Mucosa of descending colon (tissue), 3 donors: ENCODE data around the gene POMGNT2. TPM values are rescaled to one million over a fixed set of nuclear protein-coding genes. Genes with fewer than 3 reads are reported as not detected.

Source experiments
- ATAC-seq: fragments of 200-7000 bp; cut with Tn5 transposase; one replicate; pipeline ENCODE4 v1.9.1; 2020; ENCODE audit warnings: mild to moderate bottlenecking, moderate library complexity
- DNase-seq, 3 donors: peaks; one replicate each; pipeline ENCODE4 v3.0.0-alpha.2; 2020
- H3K36me3 ChIP-seq: fragments of 200-600 bp; one replicate; pipeline ENCODE4 v1.8.0; 2021; ENCODE audit warnings: low read depth, mild to moderate bottlenecking
- H3K4me1 ChIP-seq: fragments of 200-600 bp; one replicate; pipeline ENCODE4 v1.8.0; 2021; ENCODE audit warnings: low read depth, mild to moderate bottlenecking
- H3K4me3 ChIP-seq: fragments of 200-600 bp; one replicate; pipeline ENCODE4 v1.8.0; 2021; ENCODE audit warnings: mild to moderate bottlenecking
- H3K9me3 ChIP-seq: fragments of 200-600 bp; one replicate; pipeline ENCODE4 v1.8.0; 2021; ENCODE audit warnings: mild to moderate bottlenecking
- CTCF ChIP-seq: fragments of 200-600 bp; IDR thresholded peaks from one replicate; pipeline ENCODE4 v1.8.0; 2022; ENCODE audit warnings: antibody characterized with exemption, mild to moderate bottlenecking
- intact Hi-C, 2 donors: fragments of 100-400 bp; cut with DNase I in 1 of 2; cut with micrococcal nuclease in 1 of 2; formaldehyde crosslinking; loops; one replicate each; pipeline versions ENCODE4 v1.11.0 to v1.11.1; 2022; cut with DNase I, micrococcal nuclease
- total RNA-seq, 3 donors: library from RNA; stranded (reverse); fragmentation: NEBNext Ultra II Directional in 2 of 3; extraction: Animal tissue kit (Norgen Biotek cat#: 25700) in 2 of 3; gene quantifications; one replicate each; pipeline versions ENCODE4 v1.2.1 to v1.2.4, GENCODE V29; 2021 to 2023
- donor health status: DM: no; HTN: no; CAD: no; lungs with moderate emphysema.
- donor health status: DM: no; HTN: no; CAD: no.
- donor health status: DM: no; HTN: yes; CAD: no.

POMGNT2 gene
- total RNA-seq, 3 donors from 2014 or later: 2.8 to 12.6 (median 4.9) TPM

DNA sequence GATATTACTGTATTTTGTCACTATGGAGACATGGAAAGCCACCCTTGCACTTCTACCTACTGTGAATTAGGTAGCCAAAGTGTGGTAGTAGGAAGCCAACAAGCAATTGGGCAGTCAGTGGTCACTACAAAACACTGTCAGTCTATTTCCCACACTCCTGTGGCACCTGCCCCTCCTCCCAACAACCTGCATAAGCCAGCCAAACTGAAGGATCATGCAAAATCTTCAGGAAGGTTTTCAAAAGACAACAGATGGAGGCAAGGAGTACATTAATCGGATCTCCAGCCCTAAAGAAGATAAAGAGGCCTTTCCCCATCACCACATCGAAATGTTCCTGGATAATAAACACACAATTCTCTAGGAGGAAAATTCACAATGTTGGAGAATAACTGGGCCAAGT lies 11.9 kb downstream of the POMGNT2 start:
- ATAC-seq (no peak), DNase-seq (no peak)
- Histone ChIP-seq H3K4me1 (no peaks in the 10 kb centered on the region), H3K9me3 (no peaks in the 10 kb centered on the region), H3K36me3 (no peaks in the 10 kb centered on the region), H3K4me3 (no peak overlapping the region)
- intact Hi-C loops: no loop called here
- TF ChIP-seq CTCF: no peak

GRCh38 chr3:43093006-43093405 lies 12.9 kb downstream of the POMGNT2 start:
- TF ChIP-seq CTCF: no peak
- no peak for ATAC-seq

DNA sequence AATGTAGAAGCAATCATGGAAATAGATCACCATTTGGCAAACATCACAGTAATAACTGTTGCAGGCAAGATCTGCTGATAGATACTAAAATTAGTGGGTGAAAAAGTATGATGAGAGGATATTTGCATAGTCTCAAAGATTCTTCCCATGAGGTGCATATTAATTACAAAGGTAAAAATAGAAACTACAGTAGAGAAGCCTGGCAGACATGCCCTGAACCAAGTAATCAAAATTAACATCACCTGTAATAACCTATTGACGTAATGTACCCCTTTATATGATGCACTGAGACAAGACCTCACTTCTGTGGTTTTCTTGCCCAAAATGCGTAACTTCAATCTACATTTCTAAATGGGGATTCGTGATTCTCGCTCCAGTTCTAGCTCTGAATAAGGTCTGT lies 14.4 kb downstream of the POMGNT2 start:
- no peak for DNase-seq
- intact Hi-C loops: no loop called here
- Histone ChIP-seq H3K4me1 (no peaks in the 10 kb centered on the region), H3K36me3 (no peaks in the 10 kb centered on the region), H3K9me3 (no peaks in the 10 kb centered on the region), H3K4me3 (no peak overlapping the region)
- TF ChIP-seq CTCF: no peak
- no peak for ATAC-seq

More at GRCh38 chr3:43093006-43093405, 12.9 kb downstream of the POMGNT2 start:
- intact Hi-C loops: no loop called here
- no peak overlapping the region for H3K4me3 ChIP-seq
- no peaks in the 10 kb centered on the region for H3K9me3 ChIP-seq
- DNase-seq: no peak
- no peaks in the 10 kb centered on the region for H3K36me3 ChIP-seq
- no peaks in the 10 kb centered on the region for H3K4me1 ChIP-seq

GRCh38 chr3:43090238-43090637 lies 15.6 kb downstream of the POMGNT2 start:
- no peak overlapping the region for H3K4me3 ChIP-seq
- DNase-seq: no peak
- intact Hi-C loops: no loop called here
- H3K36me3 ChIP-seq: no peaks in the 10 kb centered on the region
- H3K4me1 ChIP-seq: no peaks in the 10 kb centered on the region
- H3K9me3 ChIP-seq: no peaks in the 10 kb centered on the region
- ATAC-seq: no peak
- no peak for TF ChIP-seq CTCF

DNA sequence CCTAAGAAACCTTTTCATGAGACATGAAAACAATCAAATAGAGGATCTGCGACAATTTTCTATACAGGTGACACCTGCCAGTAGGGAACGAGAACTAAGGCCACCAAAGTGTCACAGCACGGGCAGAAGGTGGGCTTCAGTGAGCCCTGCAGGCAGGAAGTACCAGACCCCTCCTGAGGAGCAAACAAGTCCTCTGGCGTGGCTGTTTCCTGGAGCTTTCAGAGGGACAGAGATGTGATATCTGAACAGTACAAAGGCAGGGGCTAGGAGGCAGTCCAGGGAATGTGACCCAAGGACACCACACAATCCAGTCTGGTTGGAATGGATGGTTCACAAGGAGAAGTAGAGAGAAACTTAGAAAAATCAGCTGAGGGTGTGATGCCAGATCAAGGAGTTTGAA lies 16.8 kb downstream of the POMGNT2 start:
- TF ChIP-seq CTCF: no peak
- no peaks in the 10 kb centered on the region for H3K4me1 ChIP-seq
- DNase-seq: no peak
- no peaks in the 10 kb centered on the region for H3K9me3 ChIP-seq
- H3K36me3 ChIP-seq: no peaks in the 10 kb centered on the region
- no peak for ATAC-seq
- intact Hi-C loops: no loop called here
- H3K4me3 ChIP-seq: no peak overlapping the region

GRCh38 chr3:43087249-43087776 lies 18.6 kb downstream of the POMGNT2 start:
- H3K36me3 ChIP-seq: no peaks in the 10 kb centered on the region
- H3K9me3 ChIP-seq: no peaks in the 10 kb centered on the region
- TF ChIP-seq CTCF: no peak
- no peaks in the 10 kb centered on the region for H3K4me1 ChIP-seq
- intact Hi-C loops: no loop called here
- DNase-seq: no peak
- no peak overlapping the region for H3K4me3 ChIP-seq
- no peak for ATAC-seq
